ENCODE measurements around the gene VTI1B.
"Not testable (repeated sequence)": the region's sequence is repeated elsewhere in the genome, so short reads cannot be mapped to it uniquely, and the experiment has no call there.

DNA sequence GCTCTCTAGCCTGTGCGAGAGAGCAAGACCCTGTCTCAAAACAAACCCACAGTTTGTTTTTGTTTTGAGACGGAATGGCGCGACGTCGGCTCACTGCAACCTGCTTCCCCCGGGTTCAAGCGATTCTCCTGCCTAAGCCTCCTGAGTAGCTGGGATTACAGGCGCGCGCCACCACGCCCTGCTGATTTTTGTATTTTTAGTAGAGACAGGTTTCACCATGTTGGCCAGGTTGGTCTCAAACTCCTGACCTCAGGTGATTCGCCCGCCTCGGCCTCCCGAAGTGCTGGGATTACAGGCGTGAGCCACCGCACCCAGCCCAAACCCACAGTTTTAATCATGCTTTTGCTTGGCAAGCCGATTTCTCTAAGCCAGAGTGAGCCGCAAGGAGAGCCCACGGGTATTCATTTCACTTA is 73.9 kb downstream of the VTI1B start:
- TF ChIP-seq, protein P1, sequence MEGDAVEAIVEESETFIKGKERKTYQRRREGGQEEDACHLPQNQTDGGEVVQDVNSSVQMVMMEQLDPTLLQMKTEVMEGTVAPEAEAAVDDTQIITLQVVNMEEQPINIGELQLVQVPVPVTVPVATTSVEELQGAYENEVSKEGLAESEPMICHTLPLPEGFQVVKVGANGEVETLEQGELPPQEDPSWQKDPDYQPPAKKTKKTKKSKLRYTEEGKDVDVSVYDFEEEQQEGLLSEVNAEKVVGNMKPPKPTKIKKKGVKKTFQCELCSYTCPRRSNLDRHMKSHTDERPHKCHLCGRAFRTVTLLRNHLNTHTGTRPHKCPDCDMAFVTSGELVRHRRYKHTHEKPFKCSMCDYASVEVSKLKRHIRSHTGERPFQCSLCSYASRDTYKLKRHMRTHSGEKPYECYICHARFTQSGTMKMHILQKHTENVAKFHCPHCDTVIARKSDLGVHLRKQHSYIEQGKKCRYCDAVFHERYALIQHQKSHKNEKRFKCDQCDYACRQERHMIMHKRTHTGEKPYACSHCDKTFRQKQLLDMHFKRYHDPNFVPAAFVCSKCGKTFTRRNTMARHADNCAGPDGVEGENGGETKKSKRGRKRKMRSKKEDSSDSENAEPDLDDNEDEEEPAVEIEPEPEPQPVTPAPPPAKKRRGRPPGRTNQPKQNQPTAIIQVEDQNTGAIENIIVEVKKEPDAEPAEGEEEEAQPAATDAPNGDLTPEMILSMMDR (optimal IDR thresholded peaks at IDR 0.05 in 1 of 3, IDR thresholded peaks at IDR 0.05 in 1 of 3, conservative IDR thresholded peaks at IDR 0.05 in 1 of 3; ENCODE audit: extremely low read depth in 1 of 3, insufficient read depth in 2 of 3, low read length in 3 of 3) = not testable (repeated sequence)
- TF ChIP-seq EZH2 (IDR thresholded peaks at IDR 0.05; ENCODE audit: low read length) = not testable (repeated sequence)

Measured in keratinocyte (primary cell).